ENCODE measurements around the gene TMEM164. TPM values are rescaled to one million over a fixed set of nuclear protein-coding genes. Genes with fewer than 3 reads are reported as not detected.

The TMEM164 gene
- total and polyA plus RNA-seq, 12 donors = 8.7 to 32.2 (median 24.8) TPM

GRCh38 chrX:110041980-110042379 is 39.1 kb downstream of the TMEM164 start:
- H3K4me1 ChIP-seq (replicated peaks in 1 of 2) = peaks cover 0 to 16% of the 10 kb centered on the region in 2 donors
- H3K9me3 ChIP-seq (replicated peaks in 1 of 3) = no peaks in the 10 kb centered on the region
- TF ChIP-seq POLR2A (IDR thresholded peaks at IDR 0.05) (no peak), CTCF (IDR thresholded peaks at IDR 0.05) (no peak)
- intact Hi-C loops (cut with DNase I) = no loop called here
- no peak overlapping the region for H3K4me3 ChIP-seq
- WGBS, 4 donors = 44 to 69% (median 64%) methylated on average over 2 of the region's 2 CpGs
- DNase-seq = no peak
- no peaks in the 10 kb centered on the region for H3K27me3 ChIP-seq
- H3K36me3 ChIP-seq (replicated peaks in 1 of 2) = no peaks in the 10 kb centered on the region
- no peak overlapping the region for H3K27ac ChIP-seq

GRCh38 chrX:110042496-110042895 is 39.6 kb downstream of the TMEM164 start:
- peaks cover 0 to 14% of the 10 kb centered on the region in 2 donors for H3K4me1 ChIP-seq (replicated peaks in 1 of 2)
- no peaks in the 10 kb centered on the region for H3K36me3 ChIP-seq (replicated peaks in 1 of 2)
- H3K27ac ChIP-seq = no peak overlapping the region
- H3K27me3 ChIP-seq = no peaks in the 10 kb centered on the region
- intact Hi-C loops (cut with DNase I) = no loop called here
- H3K4me3 ChIP-seq = no peak overlapping the region
- no peak for TF ChIP-seq POLR2A (IDR thresholded peaks at IDR 0.05)
- TF ChIP-seq CTCF (IDR thresholded peaks at IDR 0.05) = no peak
- no peaks in the 10 kb centered on the region for H3K9me3 ChIP-seq (replicated peaks in 1 of 3)
- no peak for DNase-seq

GRCh38 chrX:110043506-110043905 is 40.6 kb downstream of the TMEM164 start:
- intact Hi-C loops (cut with DNase I) = no loop called here
- no peaks in the 10 kb centered on the region for H3K27me3 ChIP-seq
- no peak overlapping the region for H3K27ac ChIP-seq
- H3K4me3 ChIP-seq = no peak overlapping the region
- TF ChIP-seq CTCF (IDR thresholded peaks at IDR 0.05) (no peak), POLR2A (IDR thresholded peaks at IDR 0.05) (no peak)
- H3K9me3 ChIP-seq (replicated peaks in 1 of 3) = no peaks in the 10 kb centered on the region
- no peaks in the 10 kb centered on the region for H3K36me3 ChIP-seq (replicated peaks in 1 of 2)
- WGBS, 4 donors = 2 to 27% (median 14%) methylated on average over 2 of the region's 2 CpGs
- no peak for DNase-seq
- peaks cover 0 to 14% of the 10 kb centered on the region in 2 donors for H3K4me1 ChIP-seq (replicated peaks in 1 of 2)

- no peak for DNase-seq
- TF ChIP-seq POLR2A (IDR thresholded peaks at IDR 0.05) (no peak), CTCF (IDR thresholded peaks at IDR 0.05) (no peak)
- H3K27me3 ChIP-seq = no peaks in the 10 kb centered on the region
- intact Hi-C loops (cut with DNase I) = no loop called here
- H3K36me3 ChIP-seq (replicated peaks in 1 of 2) = no peaks in the 10 kb centered on the region
- no peak overlapping the region for H3K27ac ChIP-seq
- peaks cover 0 to 14% of the 10 kb centered on the region in 2 donors for H3K4me1 ChIP-seq (replicated peaks in 1 of 2)
- H3K4me3 ChIP-seq = no peak overlapping the region
- no peaks in the 10 kb centered on the region for H3K9me3 ChIP-seq (replicated peaks in 1 of 3)
- 50 to 88% (median 74%) methylated on average over 4 of the region's 4 CpGs for WGBS, 4 donors
Measured at GRCh38 chrX:110044346-110045249, 41.7 kb downstream of the TMEM164 start.

Data from adrenal gland (tissue), 12 donors.